Measurements from ENCODE around the gene SCAPER.

DNA sequence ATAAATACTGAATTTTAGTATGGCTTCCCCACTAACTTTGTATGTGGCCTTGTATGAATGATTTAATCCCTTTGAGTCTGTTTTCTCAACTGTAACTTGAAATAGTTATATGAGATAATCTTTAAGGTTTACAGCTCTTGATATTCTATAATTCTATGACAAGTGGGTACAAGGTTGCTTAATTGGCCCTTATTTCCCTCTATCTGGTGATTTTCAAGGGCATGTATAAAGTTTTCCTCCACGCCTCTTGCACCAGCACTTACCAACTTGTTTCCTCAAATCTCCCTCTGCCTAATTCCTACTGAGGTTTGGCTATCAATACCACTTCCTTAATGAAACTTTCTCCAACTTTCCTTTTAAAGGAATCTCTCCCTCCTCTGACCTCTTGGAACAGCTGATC is 455.7 kb downstream of the SCAPER start:
- TF ChIP-seq, protein P1, sequence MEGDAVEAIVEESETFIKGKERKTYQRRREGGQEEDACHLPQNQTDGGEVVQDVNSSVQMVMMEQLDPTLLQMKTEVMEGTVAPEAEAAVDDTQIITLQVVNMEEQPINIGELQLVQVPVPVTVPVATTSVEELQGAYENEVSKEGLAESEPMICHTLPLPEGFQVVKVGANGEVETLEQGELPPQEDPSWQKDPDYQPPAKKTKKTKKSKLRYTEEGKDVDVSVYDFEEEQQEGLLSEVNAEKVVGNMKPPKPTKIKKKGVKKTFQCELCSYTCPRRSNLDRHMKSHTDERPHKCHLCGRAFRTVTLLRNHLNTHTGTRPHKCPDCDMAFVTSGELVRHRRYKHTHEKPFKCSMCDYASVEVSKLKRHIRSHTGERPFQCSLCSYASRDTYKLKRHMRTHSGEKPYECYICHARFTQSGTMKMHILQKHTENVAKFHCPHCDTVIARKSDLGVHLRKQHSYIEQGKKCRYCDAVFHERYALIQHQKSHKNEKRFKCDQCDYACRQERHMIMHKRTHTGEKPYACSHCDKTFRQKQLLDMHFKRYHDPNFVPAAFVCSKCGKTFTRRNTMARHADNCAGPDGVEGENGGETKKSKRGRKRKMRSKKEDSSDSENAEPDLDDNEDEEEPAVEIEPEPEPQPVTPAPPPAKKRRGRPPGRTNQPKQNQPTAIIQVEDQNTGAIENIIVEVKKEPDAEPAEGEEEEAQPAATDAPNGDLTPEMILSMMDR (IDR thresholded peaks at IDR 0.05): no peak
- TF ChIP-seq POLR2A (IDR thresholded peaks at IDR 0.05): no peak

Data from Peyer's patch (tissue), 4 donors.